ENCODE data around the gene TSPAN18.

The TSPAN18 gene

DNA sequence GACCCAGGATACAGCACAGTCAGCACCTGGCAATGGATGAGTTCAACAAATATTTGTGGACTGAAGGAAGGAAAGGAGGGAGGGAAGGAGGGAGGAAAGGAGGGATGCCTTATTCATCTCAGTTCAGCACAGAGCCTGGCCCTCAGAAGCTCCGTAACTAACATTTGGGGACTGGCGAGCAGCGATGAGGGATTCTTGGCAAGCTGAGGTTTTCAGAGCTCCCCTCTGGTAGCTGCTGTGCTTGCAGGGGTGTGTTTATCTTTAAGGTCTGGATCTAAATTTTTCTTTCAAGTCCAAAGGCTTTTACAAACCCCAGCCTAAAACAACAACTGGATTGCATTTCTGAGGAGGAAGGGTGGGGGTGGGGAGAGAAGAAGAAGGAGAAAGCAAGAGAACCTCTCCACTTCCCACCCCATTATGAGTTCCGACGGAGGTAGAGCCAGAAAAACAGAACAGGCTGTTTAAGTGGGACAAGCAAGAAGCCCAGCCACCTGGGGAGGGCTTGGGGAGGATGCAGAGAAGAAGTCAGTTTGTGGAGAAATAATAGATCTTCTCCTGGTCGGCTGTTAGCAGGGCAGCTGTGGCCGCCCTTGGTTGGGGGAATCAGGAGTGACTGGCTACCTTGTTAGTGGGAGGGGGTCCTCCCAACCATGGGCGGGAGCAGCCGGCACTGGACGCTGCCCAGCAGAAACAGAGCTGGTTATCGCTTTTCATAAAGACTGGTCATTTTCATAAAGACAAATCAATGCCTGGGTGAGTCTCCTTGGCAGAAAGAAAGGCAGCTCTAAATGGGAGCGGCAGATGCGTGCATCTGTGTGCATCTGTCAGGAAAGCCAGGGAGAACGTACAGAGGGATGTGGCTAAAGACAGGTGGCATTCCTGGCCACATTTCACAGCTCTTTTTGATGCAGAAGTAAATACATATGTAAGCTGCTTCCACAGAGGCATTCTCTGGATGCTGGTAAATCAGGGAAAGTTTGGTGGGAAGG is 78.0 kb downstream of the TSPAN18 start:
- no peak for DNase-seq

DNA sequence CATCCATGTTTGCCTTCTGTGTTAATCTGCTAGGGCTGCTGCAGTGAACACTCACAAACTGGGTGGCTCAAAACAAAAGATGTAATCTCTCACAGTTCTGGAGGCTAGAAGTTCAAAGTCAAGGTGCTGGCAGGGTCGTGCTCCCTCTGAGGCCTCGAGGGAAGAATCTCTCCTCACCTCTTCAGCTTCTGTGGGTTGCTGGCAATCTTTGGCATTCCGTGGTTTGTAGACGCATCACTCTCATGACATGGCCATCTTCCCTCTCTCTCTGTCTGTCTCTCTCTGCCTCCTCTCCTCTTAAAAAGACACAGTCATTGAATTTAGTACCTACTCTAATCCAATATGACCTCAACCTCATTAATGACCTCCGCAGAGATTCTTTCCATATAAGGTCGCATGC is 78.8 kb downstream of the TSPAN18 start:
- no peak for DNase-seq

DNA sequence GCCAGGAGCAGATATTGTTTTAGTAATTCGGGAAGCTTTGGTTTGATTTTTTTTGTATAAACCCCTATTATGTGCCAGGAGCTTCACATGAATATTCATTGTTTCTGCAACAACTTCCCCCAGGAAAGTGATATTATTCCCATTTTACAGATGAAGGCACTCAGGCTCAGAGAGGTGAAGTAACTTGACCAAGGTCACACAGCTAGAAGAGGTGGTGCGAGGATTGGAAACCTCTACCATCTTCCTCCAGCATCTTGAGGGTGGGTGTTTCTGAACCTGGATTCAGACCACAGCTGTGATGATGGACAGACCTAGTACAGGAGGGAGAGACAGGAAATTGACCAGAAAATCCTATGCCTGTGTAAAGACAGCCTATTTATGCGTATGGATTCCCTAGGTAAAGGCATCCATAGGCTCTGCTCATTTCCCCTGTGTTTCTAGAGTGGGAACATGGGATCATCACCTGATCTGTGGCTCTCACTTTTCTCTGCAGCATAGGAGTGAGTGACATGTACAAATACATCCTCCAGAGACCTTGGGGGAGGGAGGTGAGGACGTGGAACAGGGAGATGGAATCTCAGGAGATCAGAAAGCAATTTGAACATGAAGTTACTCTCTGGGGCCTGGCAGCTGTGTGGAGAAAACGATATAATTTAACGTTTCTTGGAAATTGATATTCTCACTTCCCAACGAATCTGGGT is 81.4 kb downstream of the TSPAN18 start:
- DNase-seq = no peak

DNA sequence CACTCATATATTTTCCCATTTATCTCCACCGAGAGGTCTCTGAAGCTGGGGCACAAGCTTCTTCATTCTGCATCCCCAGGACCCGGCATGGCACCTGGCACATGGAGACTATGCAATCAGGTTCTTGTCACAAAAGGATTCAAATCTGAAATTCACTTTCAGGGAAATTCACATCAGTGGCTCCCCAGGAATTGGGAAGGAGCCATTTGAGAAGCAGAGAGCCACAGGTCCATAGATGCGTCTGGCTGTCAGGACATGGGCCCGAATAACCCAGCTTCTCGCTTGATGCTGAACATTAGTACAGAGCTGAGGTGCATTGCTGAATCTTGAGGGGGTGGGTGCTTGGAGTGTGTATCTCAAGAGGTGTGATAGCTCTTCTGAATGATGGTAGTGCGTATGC is 82.5 kb downstream of the TSPAN18 start:
- DNase-seq = no peak

DNA sequence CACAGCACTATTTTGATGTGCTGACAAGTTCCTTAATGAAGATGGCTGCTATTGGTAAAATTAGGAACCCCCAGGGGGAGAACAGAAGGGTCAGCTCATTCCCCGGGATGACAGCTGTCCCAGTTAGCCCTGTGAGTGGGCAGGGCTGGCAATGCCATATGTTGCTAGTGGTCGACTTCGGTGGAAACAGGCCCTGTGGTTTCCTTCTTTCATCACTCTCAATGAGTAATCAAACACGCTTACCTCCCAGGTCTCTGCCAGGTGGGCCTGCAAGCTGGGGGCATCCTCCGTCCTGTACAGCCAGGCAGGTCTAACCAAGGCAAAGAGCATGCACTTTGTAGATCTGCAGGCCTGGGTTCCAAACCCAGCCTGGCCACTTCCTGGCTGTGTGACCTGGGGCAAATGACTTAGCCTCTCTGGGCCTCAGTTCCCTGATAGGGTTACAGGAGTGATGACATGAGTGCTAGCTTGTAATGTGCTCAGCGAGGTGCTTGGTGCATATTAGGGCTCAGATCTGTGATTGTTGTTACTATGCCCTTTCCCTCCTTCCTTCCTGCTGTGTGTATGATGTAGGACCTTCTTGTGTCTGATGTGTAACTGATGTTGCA is 85.2 kb downstream of the TSPAN18 start:
- no peak for DNase-seq

DNA sequence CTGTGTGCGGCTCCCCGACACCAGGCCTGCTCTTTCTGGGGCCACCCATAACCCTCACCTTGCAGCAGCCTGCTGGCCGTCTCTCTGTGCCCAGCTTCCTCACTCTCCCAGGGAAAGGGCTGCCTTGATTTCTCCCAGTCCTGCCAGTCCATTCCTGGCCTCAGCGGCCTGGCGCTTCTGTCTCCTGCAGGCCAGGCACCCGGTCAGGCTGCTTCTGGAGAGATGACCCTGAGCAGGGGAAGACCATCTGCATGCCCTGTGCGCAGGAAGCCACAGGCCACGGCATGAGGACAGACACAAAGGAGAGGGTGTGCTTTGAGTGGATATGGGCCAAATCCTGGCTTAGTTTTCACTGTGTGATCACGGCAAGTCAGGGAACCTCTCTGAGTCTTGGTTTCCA is 86.2 kb downstream of the TSPAN18 start:
- no peak for DNase-seq

DNA sequence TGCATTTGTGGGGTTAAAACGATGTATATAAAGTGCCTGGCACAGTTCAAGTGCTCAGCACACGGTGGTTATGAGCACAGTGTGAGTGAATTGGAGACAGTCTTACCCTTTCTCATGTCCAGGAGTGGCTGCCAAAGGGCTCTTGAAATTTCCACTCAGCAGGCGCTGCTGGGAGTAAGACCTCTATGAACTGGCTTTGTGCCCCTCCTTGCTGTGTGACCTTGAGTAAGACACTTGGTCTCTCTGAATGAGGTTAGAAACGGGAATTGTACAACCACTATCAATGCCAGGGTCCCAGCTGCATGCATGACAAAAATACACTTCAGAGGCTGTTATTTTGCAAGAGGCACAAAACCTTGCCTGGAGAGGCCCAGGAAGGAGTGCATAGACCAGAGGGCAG is 86.6 kb downstream of the TSPAN18 start:
- DNase-seq = no peak

DNA sequence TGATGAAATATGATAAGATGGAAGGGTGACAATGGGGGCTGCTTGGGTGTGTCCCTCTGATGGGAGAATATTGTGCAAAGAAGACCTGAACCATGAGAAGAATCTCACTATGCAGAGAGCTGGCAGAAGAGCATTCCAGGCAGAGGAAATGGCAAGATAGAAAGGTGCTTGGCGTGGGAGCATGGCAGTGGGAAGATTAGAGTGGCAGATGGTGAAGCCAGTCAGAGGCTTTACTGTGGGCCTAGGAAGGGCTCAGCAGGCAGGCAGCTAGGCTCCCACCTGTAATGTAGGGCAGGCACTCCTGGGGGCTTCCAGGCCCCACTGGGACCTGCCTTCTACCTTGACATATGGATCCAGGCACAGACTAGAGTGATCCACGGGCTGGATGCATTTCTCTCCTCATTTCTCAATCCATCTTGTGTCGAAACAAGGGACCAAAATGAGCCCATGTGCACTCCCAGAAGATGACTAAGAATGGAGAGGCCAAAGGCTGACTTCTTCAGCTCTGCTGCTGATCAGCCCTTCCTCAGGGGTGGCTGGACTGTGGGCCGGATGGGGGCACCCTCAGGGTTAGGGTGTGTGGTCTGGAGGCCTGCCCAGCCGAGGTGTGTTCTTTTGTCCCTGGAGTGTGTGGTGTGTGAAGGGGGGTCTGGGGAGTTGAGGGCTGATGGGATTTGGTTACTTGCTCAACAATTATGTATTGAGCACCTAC is 88.3 kb downstream of the TSPAN18 start:
- DNase-seq = no peak

DNA sequence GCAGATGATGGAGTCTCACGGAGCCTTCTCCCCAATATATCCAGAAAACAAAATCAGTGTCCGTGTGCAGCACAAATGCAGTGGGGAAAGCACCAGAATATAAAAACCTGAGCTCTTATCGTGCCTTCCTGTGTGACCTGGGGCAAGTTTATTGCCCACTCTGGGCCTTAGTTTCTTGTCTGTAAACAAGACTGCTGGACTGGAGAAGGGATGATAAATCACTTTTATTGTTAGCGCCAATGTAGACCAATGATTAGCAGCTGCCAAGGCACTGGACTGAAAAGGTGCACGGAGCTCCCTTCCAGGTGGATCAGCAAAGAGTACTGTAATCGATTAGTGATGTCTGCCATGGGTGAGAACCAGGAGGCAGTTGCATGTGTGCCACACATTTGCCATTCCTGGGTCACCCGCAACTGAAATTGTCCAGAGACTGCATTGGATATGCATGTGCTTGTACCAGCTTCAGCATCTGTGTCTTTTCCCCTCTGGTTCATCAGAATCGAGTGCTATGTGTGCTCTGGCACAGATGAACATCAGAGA is 89.2 kb downstream of the TSPAN18 start:
- no peak for DNase-seq

DNA sequence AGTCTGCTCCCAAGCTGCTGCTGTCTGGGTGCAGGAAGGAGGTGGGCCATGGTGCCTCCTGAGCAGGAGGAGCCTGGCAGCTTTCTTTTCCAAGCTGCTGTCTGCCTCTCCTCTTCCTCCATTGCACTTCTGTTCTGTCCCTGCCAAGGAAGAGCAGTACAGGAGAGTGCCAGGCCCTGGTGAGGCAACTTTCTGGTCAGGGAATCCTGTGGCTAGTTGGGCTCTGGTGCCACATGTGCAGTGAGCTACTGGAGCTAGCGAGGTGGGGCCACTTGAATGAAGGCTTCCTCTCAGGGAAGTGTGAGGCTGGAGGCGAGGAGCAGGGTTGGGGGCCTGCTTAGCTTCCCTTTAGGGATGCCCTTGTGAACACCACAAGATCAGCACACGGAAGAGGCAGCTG is 90.0 kb downstream of the TSPAN18 start:
- DNase-seq = no peak

DNA sequence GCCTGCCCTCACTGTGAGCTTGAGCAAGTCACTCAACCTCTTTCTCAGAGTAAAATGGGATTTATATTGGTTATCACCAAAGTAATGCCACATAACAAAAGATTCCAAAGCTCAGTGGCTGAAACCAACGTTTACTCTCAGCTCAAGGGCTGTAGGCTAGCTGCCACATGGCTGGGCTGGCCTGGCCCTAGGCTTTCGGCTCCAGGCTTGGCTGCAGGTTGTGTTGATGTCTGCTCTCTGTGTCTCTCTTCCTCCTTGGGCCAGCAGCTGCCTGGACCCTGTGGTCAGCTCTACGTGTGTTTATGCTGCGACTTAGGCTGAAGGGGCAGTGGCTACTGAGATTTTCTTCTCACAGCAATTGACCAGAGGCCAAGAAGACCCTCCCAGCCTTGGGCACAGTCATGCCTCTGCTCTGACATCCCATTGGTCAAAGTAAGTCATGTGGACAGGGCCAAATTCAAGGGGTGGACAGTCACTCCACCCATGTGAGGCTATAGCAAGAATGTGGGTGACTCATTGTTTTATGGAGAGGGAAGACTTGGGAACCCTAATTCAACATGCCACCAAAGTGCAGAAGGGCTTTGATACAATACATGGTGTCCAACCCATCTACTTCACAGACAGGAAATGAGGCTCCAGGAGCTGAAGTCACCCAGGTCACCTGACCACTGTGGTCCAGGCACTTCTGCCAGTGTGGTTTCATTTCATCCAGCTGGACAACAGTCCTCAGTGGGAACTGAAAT is 90.6 kb downstream of the TSPAN18 start:
- no peak for DNase-seq

DNA sequence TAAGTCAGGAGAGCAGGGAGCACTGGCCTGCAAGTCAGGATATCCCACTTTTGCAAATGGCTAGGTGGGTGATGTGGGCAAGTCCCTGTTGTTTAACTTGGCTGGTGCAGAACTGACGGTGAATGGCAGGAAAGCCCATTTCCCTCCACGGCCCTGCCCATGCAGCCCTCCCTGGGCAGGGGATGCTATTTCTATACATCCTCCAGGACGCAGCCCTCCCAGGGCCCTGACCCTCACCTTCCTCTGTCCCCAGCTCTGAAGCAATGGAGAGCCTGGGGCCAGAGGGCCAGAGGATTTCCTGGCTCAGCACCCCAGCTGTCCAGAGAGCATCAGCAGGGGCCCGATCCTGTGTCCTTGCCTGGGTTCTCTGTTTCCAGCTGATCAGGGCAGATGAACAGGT is 91.3 kb downstream of the TSPAN18 start:
- no peak for DNase-seq

DNA sequence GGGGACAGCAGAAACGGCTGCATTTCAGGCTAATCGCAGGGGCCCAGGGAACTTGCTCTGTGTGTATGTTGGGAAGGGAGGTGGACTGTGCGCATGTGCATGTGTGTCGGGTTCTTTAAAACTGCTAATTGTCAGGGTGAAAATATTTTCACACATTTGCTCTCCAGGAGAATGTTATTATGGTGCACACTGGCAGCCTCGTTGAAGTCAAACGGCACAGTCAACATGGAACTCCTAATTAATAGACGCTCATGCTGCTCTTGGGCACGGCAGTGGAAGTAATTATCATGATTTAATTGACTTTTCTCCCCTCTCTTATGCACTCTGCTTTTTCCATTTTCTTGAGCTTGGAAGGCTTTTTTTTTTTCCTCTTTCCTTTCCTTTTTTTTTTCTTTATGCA is 92.6 kb downstream of the TSPAN18 start:
- no peak for DNase-seq

DNA sequence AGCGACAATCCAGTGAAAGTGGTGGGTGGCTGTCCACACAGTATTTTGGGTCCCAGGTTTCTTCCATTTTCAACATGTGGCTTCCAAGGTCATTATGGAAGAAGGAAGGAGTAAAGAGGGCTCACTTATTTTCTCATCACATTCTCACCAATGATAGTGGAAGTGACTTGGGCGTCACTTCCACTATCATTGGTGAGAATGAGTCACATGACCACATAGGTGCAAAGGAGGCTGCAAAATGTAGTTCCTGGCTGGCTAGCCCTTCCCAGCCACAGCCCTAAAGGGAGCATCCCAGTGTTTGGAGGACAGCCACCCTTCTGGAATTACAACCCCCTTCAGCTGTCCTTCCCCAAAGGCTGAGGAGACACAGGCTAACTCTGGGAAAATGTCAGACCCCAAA is 95.6 kb downstream of the TSPAN18 start:
- DNase-seq = no peak

DNA sequence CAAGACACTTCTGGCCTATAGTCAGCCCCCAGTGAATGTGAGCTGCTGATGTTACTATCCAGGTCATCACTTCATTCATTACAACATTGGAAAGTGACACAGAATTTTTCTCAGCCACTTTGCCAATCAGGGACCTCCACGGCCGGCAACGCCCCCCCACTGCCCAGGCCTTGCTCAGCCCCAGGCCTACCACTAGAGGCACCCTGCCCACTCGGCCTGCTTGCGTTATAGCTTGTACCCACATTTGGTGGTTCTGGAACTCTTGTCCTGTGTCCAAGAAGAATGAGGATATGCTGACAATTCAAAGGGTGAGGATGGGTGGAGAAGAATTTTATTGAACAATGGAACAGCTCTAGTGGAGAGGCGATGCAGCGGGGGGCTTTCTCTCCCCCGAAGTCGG is 96.2 kb downstream of the TSPAN18 start:
- DNase-seq = no peak

DNA sequence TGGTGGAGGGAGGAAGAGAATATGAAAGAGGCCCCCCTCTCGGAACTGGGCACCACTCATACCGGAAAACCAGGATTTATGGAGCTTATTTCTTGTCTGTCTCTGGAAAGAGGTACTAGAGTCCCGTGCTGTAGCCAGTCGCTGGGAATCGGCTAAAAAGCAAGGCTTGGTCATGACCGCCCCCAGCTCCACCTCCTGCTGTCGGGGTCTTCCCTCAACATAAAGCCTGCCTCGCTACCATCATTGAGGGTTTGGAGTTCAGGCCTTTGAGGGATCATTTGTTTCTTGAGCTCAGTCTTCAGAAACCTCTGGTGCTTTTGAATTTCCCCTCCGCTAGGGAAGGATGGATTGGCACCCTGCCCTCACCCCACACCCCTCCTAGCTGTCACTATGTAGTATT is 97.1 kb downstream of the TSPAN18 start:
- DNase-seq = no peak

DNA sequence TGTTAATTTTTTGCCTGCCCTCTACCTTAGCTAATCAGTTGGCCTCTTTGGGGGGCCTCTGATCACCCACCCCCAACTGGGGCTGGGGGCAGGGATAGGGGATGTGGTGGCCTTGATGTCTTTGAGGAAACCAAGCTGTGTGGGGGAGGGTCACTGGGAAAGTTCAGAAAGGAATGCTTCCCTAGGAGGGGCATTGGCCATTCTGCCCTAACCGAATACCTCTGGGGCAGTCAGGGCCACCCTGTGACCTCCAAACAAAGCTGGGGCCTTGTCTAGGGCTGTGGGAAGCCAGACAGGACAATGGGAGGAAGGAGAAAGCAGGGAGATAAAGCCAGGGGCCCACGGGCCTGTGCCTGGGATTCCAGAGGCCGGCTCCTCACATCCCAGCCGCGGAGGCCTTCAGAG is 97.5 kb downstream of the TSPAN18 start:
- no peak for DNase-seq

DNA sequence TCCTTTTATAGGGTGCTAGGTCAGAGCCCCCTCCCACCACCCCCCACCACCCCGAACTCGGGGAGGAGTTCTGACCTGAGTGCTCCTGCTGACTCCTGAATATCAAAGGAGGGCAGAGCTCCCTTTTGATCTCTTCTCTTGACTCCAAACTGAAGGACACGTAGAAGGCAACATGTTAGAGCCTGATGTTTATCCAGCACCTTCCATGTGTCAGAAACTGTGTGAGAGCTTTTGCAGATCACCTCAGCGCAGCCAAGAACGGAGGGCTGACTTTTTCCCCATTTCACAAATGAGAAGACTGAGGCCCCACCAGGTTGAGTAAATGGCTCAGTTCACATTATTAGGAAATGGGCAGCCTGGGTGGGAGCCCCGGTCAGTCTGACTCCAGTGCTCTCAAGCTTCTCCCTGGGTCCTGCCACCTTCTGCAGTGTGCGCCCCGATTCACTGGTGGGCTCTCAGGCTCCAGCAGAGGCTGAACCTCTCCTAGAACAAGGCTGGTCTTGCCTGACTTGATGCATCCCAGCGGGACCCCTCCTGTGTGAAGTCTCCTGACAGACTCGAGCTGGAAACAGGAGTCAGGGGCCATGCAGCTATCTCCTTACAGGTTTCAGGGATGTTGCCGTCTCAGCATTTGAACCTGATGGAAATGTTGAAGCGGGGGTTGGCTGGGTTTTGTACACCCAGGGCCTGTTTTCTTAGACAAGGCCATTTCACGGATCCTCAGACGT is 98.5 kb downstream of the TSPAN18 start:
- DNase-seq = no peak

DNA sequence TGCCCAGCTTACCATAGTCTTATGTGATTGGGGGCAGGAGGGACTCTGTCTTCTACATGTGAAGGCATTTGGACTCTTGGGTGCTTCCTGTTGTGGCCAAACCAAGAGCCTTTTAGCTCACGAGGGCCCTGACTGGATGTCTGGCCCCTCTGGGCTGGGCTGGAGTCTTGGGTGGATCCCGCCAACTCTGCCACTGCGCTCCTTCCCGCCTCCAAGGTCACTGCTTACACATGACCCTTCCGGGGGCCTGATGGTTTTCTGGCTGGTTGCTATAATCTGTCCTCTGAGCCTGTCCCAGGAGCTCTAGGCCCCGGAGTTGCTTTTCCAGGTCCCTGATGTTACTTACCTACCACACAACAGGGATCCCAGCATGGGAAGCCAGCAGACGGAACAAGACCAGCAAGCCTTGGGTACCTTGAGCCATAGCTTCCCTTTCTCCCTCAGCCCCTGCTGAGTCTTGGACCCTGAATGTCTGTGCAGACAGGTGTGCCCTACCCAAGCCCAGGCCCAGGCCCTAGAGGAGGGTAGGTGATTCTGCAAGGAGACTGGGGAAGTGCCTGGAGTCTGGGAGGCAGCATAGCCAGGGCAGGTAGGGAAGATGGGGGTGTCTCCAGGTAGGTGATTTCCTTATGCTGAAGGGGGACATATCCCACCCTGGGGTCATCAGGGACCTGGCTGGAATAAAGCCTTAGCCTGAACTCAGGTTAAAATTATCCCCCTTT is 100.3 kb downstream of the TSPAN18 start:
- DNase-seq = no peak

DNA sequence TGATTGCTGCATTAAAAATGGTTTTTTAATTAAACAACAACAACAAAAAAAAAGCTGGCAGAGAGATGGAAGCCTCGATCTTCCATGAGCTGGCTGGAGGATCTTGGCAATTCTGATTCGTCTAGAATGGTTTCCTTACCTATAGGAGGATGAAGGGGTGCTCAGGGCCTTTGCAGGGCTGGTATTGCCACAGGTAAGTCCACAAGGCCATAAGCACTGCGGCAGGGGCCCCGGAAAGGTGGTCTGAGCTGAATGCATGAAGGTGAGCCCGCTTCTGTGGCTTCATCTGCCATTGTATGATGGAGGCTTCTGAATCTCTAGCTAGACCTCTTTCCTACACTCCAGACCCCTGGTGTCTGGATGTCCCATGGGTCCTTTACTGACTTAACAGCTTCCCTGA is 101.5 kb downstream of the TSPAN18 start:
- no peak for DNase-seq

DNA sequence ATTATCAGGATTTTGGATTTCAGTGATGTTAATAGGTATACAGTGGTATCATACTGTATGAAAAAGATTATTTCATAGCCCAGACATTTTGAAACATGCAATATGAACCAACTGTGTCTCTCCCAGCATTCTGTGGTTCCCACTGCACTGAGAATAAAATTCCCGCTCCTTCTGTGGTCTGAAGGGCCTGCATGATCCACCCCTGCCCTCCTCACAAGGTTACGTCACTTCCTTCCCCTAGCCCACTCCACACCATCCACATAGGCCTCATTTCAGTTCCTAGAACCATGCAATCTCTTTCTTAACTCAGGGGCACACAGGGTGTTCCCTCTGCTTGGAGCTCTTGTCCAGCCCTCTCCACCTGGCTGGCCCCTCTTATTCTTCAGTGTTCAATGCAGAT is 103.1 kb downstream of the TSPAN18 start:
- DNase-seq = no peak
